Amniotic epithelial cell (primary cell): ENCODE data around the gene ATAD2B.
A peak's percentile ranks its signal among the peaks of the same experiment; 100 is the strongest.

ENCODE experiments used
- DNase-seq: peaks from one replicate; pipeline ENCODE4 v3.0.0-alpha.2; 2010; ENCODE audit warnings: low read depth

Gene ATAD2B

DNA sequence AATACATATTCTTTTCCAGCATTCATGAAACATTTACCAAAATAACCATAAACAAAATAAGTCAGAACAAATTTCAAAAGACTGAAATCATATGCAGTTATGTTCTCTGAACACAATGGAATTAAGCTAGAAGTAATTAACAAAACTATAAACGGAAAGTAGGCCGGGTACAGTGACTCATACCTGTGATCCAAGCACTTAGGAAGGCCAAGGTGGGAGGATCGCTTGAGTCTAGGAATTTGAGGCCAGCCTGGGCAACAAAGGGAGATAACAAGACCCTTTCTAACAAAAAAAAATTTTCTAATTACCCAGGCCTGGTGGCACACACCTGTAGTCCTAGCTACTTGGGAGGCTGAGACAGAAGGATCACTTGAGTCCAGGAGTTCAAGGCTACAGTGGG, 14.9 kb downstream of the ATAD2B start:
- DNase-seq, result peak; percentile 78

DNA sequence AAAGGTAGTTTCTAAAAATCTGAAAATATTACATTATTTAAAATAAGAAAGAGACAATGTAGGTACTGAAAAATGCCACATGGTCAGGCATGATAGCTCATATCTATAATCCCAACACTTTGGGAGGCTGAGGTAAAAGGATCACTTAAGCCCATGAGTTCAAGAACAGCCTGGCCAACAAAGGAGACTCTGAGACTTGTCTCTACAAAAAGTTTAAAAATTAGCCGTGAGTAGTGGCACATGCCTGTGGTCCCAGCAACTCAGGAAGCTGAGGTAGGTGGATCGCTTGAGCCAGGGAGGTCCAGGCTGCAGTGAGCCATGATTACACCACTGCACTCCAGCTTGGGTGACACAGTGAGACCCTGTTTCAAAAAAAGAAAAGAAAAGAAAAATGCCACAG, 21.8 kb downstream of the ATAD2B start:
- DNase-seq, result no peak

GRCh38 chr2:23904692-23905091, 22.2 kb downstream of the ATAD2B start:
- DNase-seq, result no peak

DNA sequence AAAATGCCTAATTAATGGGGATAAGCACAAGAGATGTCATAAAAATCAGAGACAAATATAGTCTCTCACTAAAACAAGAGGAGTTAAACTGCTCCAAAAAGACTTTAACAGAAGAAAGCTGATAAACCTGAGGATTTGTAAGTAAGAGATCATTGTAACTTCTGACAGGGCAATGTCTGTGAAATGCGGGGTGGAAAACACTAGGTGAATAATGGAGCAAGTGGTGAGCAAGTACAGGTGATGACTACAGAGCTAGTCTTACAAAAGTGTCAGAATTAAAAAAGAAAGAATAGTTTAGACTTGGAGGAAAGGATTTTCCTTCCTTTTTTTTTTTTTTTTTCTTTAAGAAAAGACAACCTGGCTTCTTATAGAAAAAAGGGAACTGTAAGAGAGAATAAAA, 22.7 kb downstream of the ATAD2B start:
- no peak for DNase-seq

DNA sequence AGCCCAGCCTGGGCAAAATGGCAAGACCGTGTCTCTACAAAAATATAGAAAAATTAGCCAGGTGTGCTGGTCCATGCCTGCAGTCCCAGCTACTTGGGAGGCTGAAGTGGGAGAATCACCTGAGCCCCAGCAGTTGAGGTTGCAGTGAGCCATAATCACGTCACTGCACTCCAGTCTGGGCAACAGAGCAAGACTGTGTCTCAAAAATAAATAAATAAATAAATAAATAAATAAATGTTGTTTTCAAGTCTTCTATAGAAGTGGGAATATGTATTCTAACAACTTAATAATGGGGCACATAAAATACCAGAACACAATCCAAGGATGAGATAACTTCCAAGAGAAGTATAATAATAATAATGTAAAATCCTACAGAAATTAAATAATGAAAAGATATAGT, 23.9 kb downstream of the ATAD2B start:
- no peak for DNase-seq

- peak; percentile 70 for DNase-seq
These were observed 24.7 kb downstream of the ATAD2B start for GRCh38 chr2:23901966-23902846.

GRCh38 chr2:23900541-23901322, 26.2 kb downstream of the ATAD2B start:
- DNase-seq, result peak; percentile 69

GRCh38 chr2:23900133-23900532, 26.8 kb downstream of the ATAD2B start:
- no peak for DNase-seq

DNA sequence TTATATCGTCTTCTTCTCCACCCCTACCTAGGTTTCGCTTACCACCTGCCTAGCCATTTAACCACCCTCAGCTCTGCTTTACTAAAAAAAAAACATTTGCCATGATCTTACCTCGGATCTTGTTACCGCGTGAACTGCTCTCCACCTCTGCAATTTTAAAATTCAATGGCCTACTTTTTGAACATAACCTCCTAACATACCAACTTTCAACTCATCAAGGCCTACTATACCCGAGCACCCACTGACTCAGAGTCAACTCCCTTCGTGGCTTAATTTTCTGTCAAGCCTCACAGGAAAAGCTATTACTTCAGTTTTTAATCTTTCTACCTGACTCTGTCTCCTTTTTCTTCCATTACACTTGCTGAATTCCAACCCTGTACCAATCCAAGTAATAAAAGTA, 55.7 kb downstream of the ATAD2B start:
- DNase-seq, result no peak

- no peak for DNase-seq
These were observed 59.5 kb downstream of the ATAD2B start for GRCh38 chr2:23867449-23867848.

DNA sequence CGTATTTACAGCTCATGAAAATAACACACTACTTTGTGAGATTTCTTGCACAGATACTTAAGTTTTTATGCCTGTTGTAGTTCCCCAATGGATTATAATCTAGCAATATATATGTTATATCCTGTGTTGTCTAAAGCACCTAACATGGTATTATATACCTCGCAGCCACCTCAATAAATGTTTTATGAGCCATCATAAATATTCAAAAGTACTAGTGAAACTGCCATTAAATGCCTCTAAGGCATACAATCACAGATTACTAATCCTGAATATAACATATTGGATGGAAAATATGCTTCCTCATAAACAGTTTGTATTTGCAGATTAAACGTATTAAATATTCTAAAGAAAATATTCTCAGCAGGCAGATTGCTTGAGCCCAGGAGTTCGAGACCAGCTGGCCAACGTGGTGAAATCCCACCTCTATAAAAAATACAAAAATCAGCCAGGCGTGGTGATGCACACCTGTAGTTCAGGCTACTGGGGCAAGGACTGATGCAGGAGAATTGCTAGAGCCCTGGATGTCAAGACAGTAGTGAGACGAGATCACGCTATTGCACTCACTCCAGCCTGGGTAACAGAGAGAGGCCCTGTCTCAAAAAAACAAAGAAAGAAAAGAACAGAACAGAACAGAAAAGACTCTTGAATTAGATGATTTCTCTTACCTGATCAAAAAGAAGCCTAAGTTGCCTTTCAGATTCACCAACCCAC, 64.1 kb downstream of the ATAD2B start:
- no peak for DNase-seq

GRCh38 chr2:23861952-23862351, 65.0 kb downstream of the ATAD2B start:
- DNase-seq, result no peak

- peak; percentile 73 for DNase-seq
These were observed 66.9 kb downstream of the ATAD2B start for GRCh38 chr2:23859983-23860382.

DNA sequence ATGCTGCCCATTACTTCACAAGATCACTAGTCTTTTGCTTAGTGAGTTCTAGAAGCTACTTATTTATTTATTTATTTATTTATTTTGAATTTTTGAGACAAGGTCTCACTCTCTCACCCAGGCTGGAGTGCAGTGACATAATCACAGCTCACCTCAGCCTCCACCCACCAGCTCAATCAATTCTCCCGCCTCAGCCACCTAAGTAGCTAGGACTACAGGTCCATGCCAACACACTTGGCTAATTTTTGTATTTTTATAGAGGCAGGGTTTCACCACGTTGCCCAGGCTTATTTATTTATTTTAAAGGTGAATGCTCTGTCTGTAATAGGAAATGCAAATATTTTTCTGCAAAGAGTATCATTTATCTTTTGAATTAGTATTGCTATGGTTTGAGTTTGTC, 67.7 kb downstream of the ATAD2B start:
- DNase-seq, result no peak

- DNase-seq, result no peak
These were observed 76.2 kb downstream of the ATAD2B start for GRCh38 chr2:23850564-23851256.

DNA sequence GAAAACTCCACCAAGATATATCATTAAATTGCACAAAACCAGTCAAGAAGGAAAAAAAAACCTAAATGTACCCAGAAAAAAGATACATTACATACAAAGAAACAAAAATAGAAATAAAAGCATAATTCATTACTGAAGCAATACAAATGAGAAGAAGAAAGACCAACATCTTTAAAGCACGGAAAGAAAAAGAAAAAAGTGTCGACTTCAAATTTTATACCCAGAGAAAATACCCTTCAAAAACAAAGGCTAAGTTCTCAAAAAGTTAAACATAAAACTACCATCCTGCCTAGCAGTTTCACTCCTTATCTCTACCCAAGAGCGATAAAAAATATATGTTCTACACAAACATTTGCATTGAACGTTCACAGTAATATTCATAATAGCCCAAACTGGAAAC, 82.0 kb downstream of the ATAD2B start:
- DNase-seq, result no peak

DNA sequence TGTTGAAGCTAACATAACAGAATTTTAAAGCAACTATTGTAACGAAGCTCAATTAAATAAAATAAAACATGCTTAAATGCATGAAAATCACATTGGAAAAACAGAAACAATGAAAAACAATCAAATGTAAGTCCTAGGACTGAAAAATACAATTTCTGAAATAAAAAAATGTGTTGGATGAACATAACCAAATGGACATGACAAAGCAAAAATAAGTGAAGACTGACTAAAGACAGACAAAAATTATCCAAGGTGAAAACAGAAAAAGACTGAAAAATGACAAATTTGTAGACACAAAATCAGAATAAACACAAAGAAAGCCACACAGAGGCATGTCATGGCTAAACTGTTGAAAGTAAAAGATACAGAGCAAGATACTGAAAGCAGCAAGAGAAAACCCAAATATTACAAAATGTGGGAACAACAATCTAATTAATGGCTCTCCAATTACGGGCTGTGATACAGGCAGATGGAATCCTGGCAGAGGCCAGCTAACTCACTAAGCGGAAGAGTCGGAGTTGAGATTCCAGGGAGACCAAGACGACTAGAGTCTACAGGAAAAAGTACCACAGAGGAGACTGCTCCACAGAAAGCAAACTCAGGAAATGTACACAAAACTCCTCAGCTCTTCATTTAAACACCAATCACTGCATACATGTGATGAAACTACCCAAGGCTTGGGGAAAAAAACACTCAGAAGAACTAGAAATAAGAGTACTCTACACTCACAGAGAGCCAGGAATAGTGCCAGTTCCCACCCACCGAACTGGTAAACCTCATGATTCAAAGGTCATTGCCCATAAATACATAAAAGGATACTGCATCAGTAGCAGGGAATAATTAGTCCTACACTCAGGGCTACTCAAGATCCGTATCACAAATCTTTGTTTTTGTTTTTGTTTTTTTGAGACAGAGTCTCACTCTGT, 83.6 kb downstream of the ATAD2B start:
- DNase-seq, result peak; percentile 63

- DNase-seq, result no peak
These were observed 86.9 kb downstream of the ATAD2B start for GRCh38 chr2:23839919-23840578.

- DNase-seq, result no peak
These were observed 87.9 kb downstream of the ATAD2B start for GRCh38 chr2:23838996-23839395.

DNA sequence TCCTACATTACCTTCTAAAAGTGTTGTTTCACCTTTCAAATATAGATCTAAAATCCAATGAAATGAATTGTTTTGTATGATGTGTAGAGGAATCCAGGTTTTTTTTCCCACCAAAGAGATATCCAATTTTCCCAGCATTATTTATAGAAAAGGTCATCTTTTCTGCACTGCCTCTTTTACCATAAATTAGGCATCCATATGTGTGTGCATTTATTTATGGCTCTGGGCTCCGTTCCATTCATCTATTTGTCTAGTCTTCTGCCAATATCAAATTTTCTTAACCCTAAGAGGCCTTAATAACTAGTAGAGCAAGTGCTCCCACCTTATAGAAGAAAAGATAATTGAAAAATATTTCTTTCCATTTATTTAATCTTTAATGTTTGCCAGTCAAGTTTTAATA, 88.3 kb downstream of the ATAD2B start:
- no peak for DNase-seq
